ENCODE results near the gene FOXK2.

The FOXK2 gene

GRCh38 chr17:82564241-82564640, 44.7 kb downstream of the FOXK2 start:
- DNase-seq (ENCODE audit: extremely low read depth, low read depth): no peak
- no peak for TF ChIP-seq CTCF (IDR thresholded peaks at IDR 0.05; ENCODE audit: low read depth, low read length)

- no peak for TF ChIP-seq CTCF (IDR thresholded peaks at IDR 0.05; ENCODE audit: low read depth, low read length)
- no peak for DNase-seq (ENCODE audit: extremely low read depth, low read depth)
These were observed 46.0 kb downstream of the FOXK2 start for GRCh38 chr17:82565551-82565950.

GRCh38 chr17:82566129-82566960, 46.8 kb downstream of the FOXK2 start:
- TF ChIP-seq CTCF (IDR thresholded peaks at IDR 0.05; ENCODE audit: low read depth, low read length): no peak
- no peak for DNase-seq (ENCODE audit: extremely low read depth, low read depth)

GRCh38 chr17:82567286-82567685, 47.8 kb downstream of the FOXK2 start:
- no peak for DNase-seq (ENCODE audit: extremely low read depth, low read depth)
- no peak for TF ChIP-seq CTCF (IDR thresholded peaks at IDR 0.05; ENCODE audit: low read depth, low read length)

- TF ChIP-seq CTCF (IDR thresholded peaks at IDR 0.05; ENCODE audit: low read depth, low read length): no peak
These were observed 49.5 kb downstream of the FOXK2 start for GRCh38 chr17:82568997-82569393.

GRCh38 chr17:82569621-82570020, 50.1 kb downstream of the FOXK2 start:
- no peak for TF ChIP-seq CTCF (IDR thresholded peaks at IDR 0.05; ENCODE audit: low read depth, low read length)
- DNase-seq (ENCODE audit: extremely low read depth, low read depth): no peak

More at GRCh38 chr17:82568997-82569393, 49.5 kb downstream of the FOXK2 start:
- DNase-seq (ENCODE audit: extremely low read depth, low read depth): no peak

GRCh38 chr17:82570277-82570676, 50.7 kb downstream of the FOXK2 start:
- no peak for TF ChIP-seq CTCF (IDR thresholded peaks at IDR 0.05; ENCODE audit: low read depth, low read length)
- DNase-seq (ENCODE audit: extremely low read depth, low read depth): no peak
